ENCODE measurements around the gene PGGT1B. TPM values are rescaled to one million over a fixed set of nuclear protein-coding genes. Genes with fewer than 3 reads are reported as not detected.

Gene PGGT1B
- total and polyA plus RNA-seq, 2 of the 8 experiments (the other 6 are each of a cell fraction or from before 2014, with no cell fraction given), result 1.9 to 43.1 TPM

DNA sequence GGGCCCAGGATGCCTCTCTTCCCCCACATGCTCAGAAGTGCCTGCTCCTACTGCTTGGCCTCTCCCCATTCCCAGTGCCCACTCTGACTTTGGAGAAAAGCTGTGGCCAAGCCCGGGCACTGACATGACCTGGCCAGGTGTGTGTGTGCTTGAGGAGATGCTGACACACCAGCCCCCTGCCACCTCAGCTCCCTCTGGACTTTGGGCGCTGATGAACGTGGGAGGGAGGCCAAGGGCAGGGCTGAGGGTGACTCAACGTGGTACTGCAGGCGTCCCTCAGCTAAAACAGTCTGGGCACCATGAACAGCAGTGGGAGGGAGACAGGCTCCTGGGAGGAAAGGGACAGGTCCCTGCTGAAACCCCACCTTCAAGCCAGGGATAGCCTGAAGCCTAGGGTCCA lies 96.9 kb downstream of the PGGT1B start:
- Histone ChIP-seq H3K79me1 (ENCODE audit: low read depth, low read length) (no peaks in the 10 kb centered on the region), H3K18ac (ENCODE audit: extremely low read depth, low read length) (no peak overlapping the region), H4K8ac (ENCODE audit: extremely low read depth, insufficient read depth, low read length) (no peak overlapping the region), H3K27me3 (replicated peaks in 1 of 4; ENCODE audit: control insufficient read depth in 3 of 4, extremely low read depth in 1 of 4, insufficient read depth in 3 of 4, low read length in 3 of 4) (peaks cover 0 to 2% (median under 1%) of the 10 kb centered on the region in 4 experiments; a peak in 4 of 7 replicates), H3K4me1 (replicated peaks in 1 of 4; ENCODE audit: control insufficient read depth in 3 of 4, insufficient read depth in 4 of 4, low read length in 3 of 4) (no peaks in the 10 kb centered on the region; a peak in 2 of 7 replicates), H2BK5ac (ENCODE audit: low read depth, low read length) (no peak overlapping the region), H2AFZ (ENCODE audit: low read length) (no peak overlapping the region), H3K56ac (replicated peaks; ENCODE audit: insufficient read length, low read depth, low read length) (no peak overlapping the region), H4K91ac (replicated peaks; ENCODE audit: insufficient read length, low read length) (no peak overlapping the region), H3K4me2 (ENCODE audit: insufficient read depth in 1 of 2, low read depth in 2 of 2, low read length in 2 of 2) (no peak overlapping the region), H3K9me3 (ENCODE audit: insufficient read depth in 2 of 2, low read depth in 1 of 2, low read length in 1 of 2) (peaks cover 22 to 26% of the 10 kb centered on the region in 2 experiments), H3K27ac (ENCODE audit: low read depth, low read length) (no peak overlapping the region), H2BK12ac (ENCODE audit: low read depth, low read length) (no peak overlapping the region), H3K79me2 (ENCODE audit: control insufficient read depth in 1 of 2, insufficient read depth in 2 of 2, low read length in 2 of 2) (peaks cover 0 to 30% of the 10 kb centered on the region in 2 experiments; a peak in 3 of 4 replicates), H4K20me1 (replicated peaks in 1 of 2; ENCODE audit: control insufficient read depth in 1 of 2, insufficient read depth in 2 of 2, low read length in 2 of 2) (peaks cover 0 to 2% of the 10 kb centered on the region in 2 experiments), H3K23ac (ENCODE audit: insufficient read length) (no peak overlapping the region), H4K5ac (ENCODE audit: insufficient read length, low read depth, low read length) (no peak overlapping the region), H3K4ac (replicated peaks; ENCODE audit: insufficient read length, low read depth, low read length) (no peak overlapping the region), H3K23me2 (ENCODE audit: low read depth, low read length) (peaks cover 11% of the 10 kb centered on the region), H2BK20ac (ENCODE audit: low read length) (no peak overlapping the region), H2BK120ac (replicated peaks; ENCODE audit: low read depth, low read length) (no peak overlapping the region), H3K36me3 (ENCODE audit: control insufficient read depth in 2 of 4, insufficient read depth in 4 of 4, low read length in 3 of 4) (peaks cover 0 to 21% (median 5%) of the 10 kb centered on the region in 4 experiments; a peak in 3 of 8 replicates), H2BK15ac (ENCODE audit: low read length) (no peak overlapping the region), H3K14ac (ENCODE audit: insufficient read length) (no peak overlapping the region), H3K4me3 (ENCODE audit: extremely low read depth in 1 of 4, insufficient read depth in 2 of 4, low read depth in 3 of 4, low read length in 4 of 4) (no peak overlapping the region), H3K9ac (replicated peaks in 1 of 4; ENCODE audit: extremely low read depth in 1 of 4, low read depth in 3 of 4, low read length in 3 of 4) (no peak overlapping the region), H2AK5ac (ENCODE audit: low read depth, low read length) (no peak overlapping the region)
- WGBS, 2 experiments (ENCODE audit: extremely low coverage in 1 of 2, insufficient coverage in 1 of 2, insufficient read length in 1 of 2, insufficient replicate concordance in 2 of 2, low coverage in 1 of 2, low lambda C conversion rate in 2 of 2, missing lambda C conversion rate in 1 of 2), result 93% methylated on average over 5 of the region's 5 CpGs; no CpG with 5 or more reads in 1 of the 2 experiments
- CTCF ChIA-PET (ENCODE audit: partially characterized antibody), result interaction anchor here (1.2 to 1.8 kb wide), 4 partner anchors 14 to 70 kb away, joined by 3 to 6 read pairs (median 4); no protein-coding TSS in a partner anchor
- FAIRE-seq, result no peak
- no peak for DNase-seq (ENCODE audit: low read depth in 1 of 2, low spot score in 2 of 2)
- POLR2A ChIA-PET (ENCODE audit: partially characterized antibody), result interaction anchor here (0.6 to 0.9 kb wide), 2 partner anchors 10 to 15 kb away, joined by 3 read pairs; no protein-coding TSS in a partner anchor
- TF ChIP-seq HDAC6 (IDR thresholded peaks at IDR 0.05; ENCODE audit: low read depth, low read length) (no peak), YY1 (IDR thresholded peaks at IDR 0.05; ENCODE audit: low read depth, low read length) (no peak), GABPA (IDR thresholded peaks at IDR 0.05; ENCODE audit: borderline replicate concordance, insufficient read depth, low read length) (no peak), SRF (IDR thresholded peaks at IDR 0.05; ENCODE audit: low read depth, low read length) (no peak), GTF2F1 (IDR thresholded peaks at IDR 0.05; ENCODE audit: borderline replicate concordance, low read depth, low read length) (no peak), ZNF274 (IDR thresholded peaks at IDR 0.05; ENCODE audit: borderline replicate concordance, extremely low read depth, low read length) (no peak), TEAD4 (IDR thresholded peaks at IDR 0.05; ENCODE audit: low read depth, low read length) (no peak)

Measured in H1 (cell line).